HepG2 (cell line): Measurements from ENCODE around the gene NIFK. TPM values are rescaled to one million over a fixed set of nuclear protein-coding genes. Genes with fewer than 3 reads are reported as not detected.

ENCODE experiments used
- AGO2 ChIP-seq: fragments of 200-400 bp; formaldehyde crosslinking; optimal IDR thresholded peaks from 2 replicates; pipeline ENCODE3; 2017; ENCODE audit warnings: mild to moderate bottlenecking, low read depth, low read length, moderate library complexity
- BRCA1 ChIP-seq: sonication (generic); formaldehyde crosslinking; IDR thresholded peaks from 2 replicates; pipeline ENCODE4 v1.4.0; 2020; ENCODE audit warnings: missing genetic modification reagents
- CBX5 ChIP-seq: sonication (generic); formaldehyde crosslinking; IDR thresholded peaks from 2 replicates; pipeline ENCODE4 v1.4.0; 2020; ENCODE audit warnings: missing genetic modification reagents, borderline replicate concordance
- GPN1 ChIP-seq: sonication (generic); formaldehyde crosslinking; IDR thresholded peaks from 2 replicates; pipeline ENCODE4 v1.5.1; 2020; ENCODE audit warnings: missing genetic modification reagents, borderline replicate concordance
- IRX3 ChIP-seq: sonication (generic); formaldehyde crosslinking; IDR thresholded peaks from 2 replicates; pipeline ENCODE4 v1.8.1; 2023; ENCODE audit warnings: mild to moderate bottlenecking, low read depth, missing genetic modification reagents, borderline replicate concordance
- NFKBIZ ChIP-seq: IDR thresholded peaks from 2 replicates; pipeline ENCODE4 v1.6.1; 2018; ENCODE audit warnings: missing genetic modification reagents, missing compliant biosample characterization
- RFX1 ChIP-seq: fragments of 450-650 bp; IDR thresholded peaks from 2 replicates; pipeline ENCODE4 v1.6.1; 2017
- SATB2 ChIP-seq: sonication (generic); formaldehyde crosslinking; IDR thresholded peaks from 2 replicates; pipeline ENCODE4 v1.5.0; 2020; ENCODE audit warnings: missing genetic modification reagents
- SETDB1 ChIP-seq: sonication (generic); formaldehyde crosslinking; IDR thresholded peaks from 2 replicates; pipeline ENCODE4 v1.5.1; 2020; ENCODE audit warnings: missing genetic modification reagents, mild to moderate bottlenecking, borderline replicate concordance
- SIX4 ChIP-seq: sonication (generic); formaldehyde crosslinking; IDR thresholded peaks from 2 replicates; pipeline ENCODE4 v1.4.0; 2020; ENCODE audit warnings: missing genetic modification reagents
- SPEN ChIP-seq: sonication (generic); formaldehyde crosslinking; IDR thresholded peaks from 2 replicates; pipeline ENCODE4 v1.5.1; 2020; ENCODE audit warnings: low read depth, mild to moderate bottlenecking, missing genetic modification reagents
- TSC22D2 ChIP-seq: sonication (generic); formaldehyde crosslinking; IDR thresholded peaks from 2 replicates; pipeline ENCODE4 v1.5.1; 2020; ENCODE audit warnings: missing genetic modification reagents, mild to moderate bottlenecking, borderline replicate concordance
- U2AF2 ChIP-seq: fragments of 200-400 bp; formaldehyde crosslinking; IDR thresholded peaks from 2 replicates; pipeline ENCODE4 v1.6.1; 2017; ENCODE audit warnings: low read depth, mild to moderate bottlenecking, low read length
- ZNF350 ChIP-seq: sonication (generic); formaldehyde crosslinking; IDR thresholded peaks from 2 replicates; pipeline ENCODE4 v1.4.0; 2020; ENCODE audit warnings: mild to moderate bottlenecking, low read depth, missing genetic modification reagents, borderline replicate concordance
- ZNF605 ChIP-seq: sonication (generic); formaldehyde crosslinking; IDR thresholded peaks from 2 replicates; pipeline ENCODE4 v1.8.0; 2022; ENCODE audit warnings: mild to moderate bottlenecking, missing genetic modification reagents
- ZNF720 ChIP-seq: sonication (generic); formaldehyde crosslinking; IDR thresholded peaks from 2 replicates; pipeline ENCODE4 v1.4.0; 2020; ENCODE audit warnings: missing genetic modification reagents
- ZNF746 ChIP-seq: sonication (generic); formaldehyde crosslinking; IDR thresholded peaks from 2 replicates; pipeline ENCODE4 v1.8.0; 2022; ENCODE audit warnings: mild to moderate bottlenecking, missing genetic modification reagents
- ZZZ3 ChIP-seq: sonication (generic); formaldehyde crosslinking; IDR thresholded peaks from 2 replicates; pipeline ENCODE4 v1.4.0; 2020; ENCODE audit warnings: missing genetic modification reagents, mild to moderate bottlenecking, borderline replicate concordance
- polyA plus RNA-seq, 8 experiments: library from polyadenylated mRNA; depleted of rRNA in 3 of 8; stranded (reverse) in 7 of 8; unstranded in 1 of 8; fragments of >200 nt; fragmentation: Illumina TruSeq in 4 of 8; extraction: Trizol in 4 of 8; gene quantifications; 2 replicates each; pipeline versions ENCODE4 v1.2.1 to v1.2.3, GENCODE V29; 2011 to 2016; ENCODE audit warnings: low read depth in 4 of 8, missing spikeins in 1 of 8, mixed read lengths in 1 of 8; ENCODE audit not compliant: insufficient read depth in 1 of 8
- total RNA-seq, 5 experiments: library from RNA; depleted of rRNA; stranded (reverse); fragments of >200 nt; fragmentation: Illumina TruSeq; extraction: Trizol; gene quantifications; 2 replicates each; pipeline ENCODE4 v1.2.3, GENCODE V29; 2016; ENCODE audit warnings: low read depth in 1 of 5
- TF ChIP-seq, protein P1 (sequence below): IDR thresholded peaks from 2 replicates; pipeline ENCODE4 v1.6.1; 2012; ENCODE audit warnings: low read length, improper control_type of control experiment
- TF ChIP-seq, protein P2 (sequence below): sonication (generic); formaldehyde crosslinking; IDR thresholded peaks from 2 replicates; pipeline ENCODE4 v1.4.0; 2020; ENCODE audit warnings: missing genetic modification reagents
- TF ChIP-seq, protein P3 (sequence below): sonication (generic); formaldehyde crosslinking; IDR thresholded peaks from 2 replicates; pipeline ENCODE4 v1.4.0; 2020; ENCODE audit warnings: mild to moderate bottlenecking, missing genetic modification reagents
- TF ChIP-seq, protein P4 (sequence below): sonication (generic); formaldehyde crosslinking; IDR thresholded peaks from 2 replicates; pipeline ENCODE4 v1.8.0; 2022; ENCODE audit warnings: mild to moderate bottlenecking, missing genetic modification reagents, moderate library complexity
- TF ChIP-seq, protein P5 (sequence below): sonication (generic); formaldehyde crosslinking; IDR thresholded peaks from 2 replicates; pipeline ENCODE4 v1.8.1; 2022; ENCODE audit warnings: mild to moderate bottlenecking, missing genetic modification reagents

The NIFK gene
- total and polyA plus RNA-seq, 2 of the 13 experiments (the other 11 are each of a cell fraction or from before 2014, with no cell fraction given): 19.6 to 105 TPM

DNA sequence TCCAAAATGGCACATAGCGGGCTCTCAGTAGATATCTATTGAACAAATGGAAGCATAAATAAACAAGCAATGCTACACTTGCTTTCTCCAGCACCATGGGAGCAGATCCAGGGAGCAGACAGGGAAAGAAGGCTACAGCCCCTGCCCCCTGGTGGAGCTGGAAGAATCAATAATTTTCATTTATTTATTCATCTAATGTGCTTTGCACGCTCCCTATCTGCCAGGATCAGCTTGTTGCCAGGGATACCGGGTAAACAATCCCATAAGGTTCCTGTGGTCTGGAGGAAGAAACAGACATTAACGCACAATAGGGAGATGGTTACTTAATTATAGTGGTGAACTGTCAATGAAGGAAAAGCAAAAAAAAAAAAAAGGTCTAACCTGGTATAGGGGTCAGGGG is 47.3 kb downstream of the NIFK start (continued):
- TF ChIP-seq, protein P1, sequence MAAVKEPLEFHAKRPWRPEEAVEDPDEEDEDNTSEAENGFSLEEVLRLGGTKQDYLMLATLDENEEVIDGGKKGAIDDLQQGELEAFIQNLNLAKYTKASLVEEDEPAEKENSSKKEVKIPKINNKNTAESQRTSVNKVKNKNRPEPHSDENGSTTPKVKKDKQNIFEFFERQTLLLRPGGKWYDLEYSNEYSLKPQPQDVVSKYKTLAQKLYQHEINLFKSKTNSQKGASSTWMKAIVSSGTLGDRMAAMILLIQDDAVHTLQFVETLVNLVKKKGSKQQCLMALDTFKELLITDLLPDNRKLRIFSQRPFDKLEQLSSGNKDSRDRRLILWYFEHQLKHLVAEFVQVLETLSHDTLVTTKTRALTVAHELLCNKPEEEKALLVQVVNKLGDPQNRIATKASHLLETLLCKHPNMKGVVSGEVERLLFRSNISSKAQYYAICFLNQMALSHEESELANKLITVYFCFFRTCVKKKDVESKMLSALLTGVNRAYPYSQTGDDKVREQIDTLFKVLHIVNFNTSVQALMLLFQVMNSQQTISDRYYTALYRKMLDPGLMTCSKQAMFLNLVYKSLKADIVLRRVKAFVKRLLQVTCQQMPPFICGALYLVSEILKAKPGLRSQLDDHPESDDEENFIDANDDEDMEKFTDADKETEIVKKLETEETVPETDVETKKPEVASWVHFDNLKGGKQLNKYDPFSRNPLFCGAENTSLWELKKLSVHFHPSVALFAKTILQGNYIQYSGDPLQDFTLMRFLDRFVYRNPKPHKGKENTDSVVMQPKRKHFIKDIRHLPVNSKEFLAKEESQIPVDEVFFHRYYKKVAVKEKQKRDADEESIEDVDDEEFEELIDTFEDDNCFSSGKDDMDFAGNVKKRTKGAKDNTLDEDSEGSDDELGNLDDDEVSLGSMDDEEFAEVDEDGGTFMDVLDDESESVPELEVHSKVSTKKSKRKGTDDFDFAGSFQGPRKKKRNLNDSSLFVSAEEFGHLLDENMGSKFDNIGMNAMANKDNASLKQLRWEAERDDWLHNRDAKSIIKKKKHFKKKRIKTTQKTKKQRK: no peak
- TF ChIP-seq NFKBIZ (CRISPR knock-in tag): no peak
- TF ChIP-seq SIX4 (CRISPR knock-in tag): no peak
- TF ChIP-seq, protein P2, sequence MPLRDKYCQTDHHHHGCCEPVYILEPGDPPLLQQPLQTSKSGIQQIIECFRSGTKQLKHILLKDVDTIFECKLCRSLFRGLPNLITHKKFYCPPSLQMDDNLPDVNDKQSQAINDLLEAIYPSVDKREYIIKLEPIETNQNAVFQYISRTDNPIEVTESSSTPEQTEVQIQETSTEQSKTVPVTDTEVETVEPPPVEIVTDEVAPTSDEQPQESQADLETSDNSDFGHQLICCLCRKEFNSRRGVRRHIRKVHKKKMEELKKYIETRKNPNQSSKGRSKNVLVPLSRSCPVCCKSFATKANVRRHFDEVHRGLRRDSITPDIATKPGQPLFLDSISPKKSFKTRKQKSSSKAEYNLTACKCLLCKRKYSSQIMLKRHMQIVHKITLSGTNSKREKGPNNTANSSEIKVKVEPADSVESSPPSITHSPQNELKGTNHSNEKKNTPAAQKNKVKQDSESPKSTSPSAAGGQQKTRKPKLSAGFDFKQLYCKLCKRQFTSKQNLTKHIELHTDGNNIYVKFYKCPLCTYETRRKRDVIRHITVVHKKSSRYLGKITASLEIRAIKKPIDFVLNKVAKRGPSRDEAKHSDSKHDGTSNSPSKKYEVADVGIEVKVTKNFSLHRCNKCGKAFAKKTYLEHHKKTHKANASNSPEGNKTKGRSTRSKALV (CRISPR knock-in tag): no peak
- no peak for TF ChIP-seq ZNF746 (CRISPR knock-in tag)
- no peak for TF ChIP-seq TSC22D2 (CRISPR knock-in tag)
- TF ChIP-seq, protein P3, sequence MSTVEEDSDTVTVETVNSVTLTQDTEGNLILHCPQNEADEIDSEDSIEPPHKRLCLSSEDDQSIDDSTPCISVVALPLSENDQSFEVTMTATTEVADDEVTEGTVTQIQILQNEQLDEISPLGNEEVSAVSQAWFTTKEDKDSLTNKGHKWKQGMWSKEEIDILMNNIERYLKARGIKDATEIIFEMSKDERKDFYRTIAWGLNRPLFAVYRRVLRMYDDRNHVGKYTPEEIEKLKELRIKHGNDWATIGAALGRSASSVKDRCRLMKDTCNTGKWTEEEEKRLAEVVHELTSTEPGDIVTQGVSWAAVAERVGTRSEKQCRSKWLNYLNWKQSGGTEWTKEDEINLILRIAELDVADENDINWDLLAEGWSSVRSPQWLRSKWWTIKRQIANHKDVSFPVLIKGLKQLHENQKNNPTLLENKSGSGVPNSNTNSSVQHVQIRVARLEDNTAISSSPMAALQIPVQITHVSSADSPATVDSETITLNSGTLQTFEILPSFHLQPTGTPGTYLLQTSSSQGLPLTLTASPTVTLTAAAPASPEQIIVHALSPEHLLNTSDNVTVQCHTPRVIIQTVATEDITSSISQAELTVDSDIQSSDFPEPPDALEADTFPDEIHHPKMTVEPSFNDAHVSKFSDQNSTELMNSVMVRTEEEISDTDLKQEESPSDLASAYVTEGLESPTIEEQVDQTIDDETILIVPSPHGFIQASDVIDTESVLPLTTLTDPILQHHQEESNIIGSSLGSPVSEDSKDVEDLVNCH: no peak
- no peak for TF ChIP-seq IRX3
- TF ChIP-seq AGO2: no peak
- TF ChIP-seq ZZZ3 (CRISPR knock-in tag): no peak
- no peak for TF ChIP-seq ZNF720
- TF ChIP-seq SATB2 (CRISPR knock-in tag): no peak
- TF ChIP-seq ZNF605: 0 out of 2 replicates have a peak, but pooled peaks have one; percentile 42
- no peak for TF ChIP-seq SETDB1 (CRISPR knock-in tag)
- no peak for TF ChIP-seq GPN1 (CRISPR knock-in tag)
- no peak for TF ChIP-seq ZNF350 (CRISPR knock-in tag)
- TF ChIP-seq RFX1: peak; percentile 74
- TF ChIP-seq, protein P4, sequence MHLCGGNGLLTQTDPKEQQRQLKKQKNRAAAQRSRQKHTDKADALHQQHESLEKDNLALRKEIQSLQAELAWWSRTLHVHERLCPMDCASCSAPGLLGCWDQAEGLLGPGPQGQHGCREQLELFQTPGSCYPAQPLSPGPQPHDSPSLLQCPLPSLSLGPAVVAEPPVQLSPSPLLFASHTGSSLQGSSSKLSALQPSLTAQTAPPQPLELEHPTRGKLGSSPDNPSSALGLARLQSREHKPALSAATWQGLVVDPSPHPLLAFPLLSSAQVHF (CRISPR knock-in tag): no peak
- TF ChIP-seq SPEN (CRISPR knock-in tag): no peak
- no peak for TF ChIP-seq U2AF2
- no peak for TF ChIP-seq BRCA1 (CRISPR knock-in tag)
- TF ChIP-seq CBX5 (CRISPR knock-in tag): no peak
- TF ChIP-seq, protein P5, sequence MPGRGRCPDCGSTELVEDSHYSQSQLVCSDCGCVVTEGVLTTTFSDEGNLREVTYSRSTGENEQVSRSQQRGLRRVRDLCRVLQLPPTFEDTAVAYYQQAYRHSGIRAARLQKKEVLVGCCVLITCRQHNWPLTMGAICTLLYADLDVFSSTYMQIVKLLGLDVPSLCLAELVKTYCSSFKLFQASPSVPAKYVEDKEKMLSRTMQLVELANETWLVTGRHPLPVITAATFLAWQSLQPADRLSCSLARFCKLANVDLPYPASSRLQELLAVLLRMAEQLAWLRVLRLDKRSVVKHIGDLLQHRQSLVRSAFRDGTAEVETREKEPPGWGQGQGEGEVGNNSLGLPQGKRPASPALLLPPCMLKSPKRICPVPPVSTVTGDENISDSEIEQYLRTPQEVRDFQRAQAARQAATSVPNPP (CRISPR knock-in tag): no peak
